ENCODE measurements around the gene PIK3AP1.

DNA sequence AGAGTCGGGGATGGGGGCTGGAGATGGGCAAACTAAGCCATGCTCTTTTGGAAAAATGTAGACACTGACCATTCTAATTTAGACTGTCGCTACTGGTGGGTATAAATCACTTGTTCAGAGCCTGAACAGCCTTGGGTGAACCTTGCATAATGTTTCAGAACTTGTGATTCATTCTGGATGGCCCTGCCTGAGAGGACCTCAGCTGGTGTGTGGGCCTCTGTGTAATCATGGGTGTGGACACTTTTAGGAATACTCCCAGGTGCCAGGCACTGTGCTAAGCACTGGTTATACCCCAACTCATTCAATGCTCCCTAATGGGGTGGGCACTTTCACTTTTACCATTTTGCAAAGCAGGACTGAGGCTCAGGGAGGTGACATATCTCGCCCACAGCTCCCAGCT is 106.7 kb downstream of the PIK3AP1 start:
- TF ChIP-seq, protein P1, sequence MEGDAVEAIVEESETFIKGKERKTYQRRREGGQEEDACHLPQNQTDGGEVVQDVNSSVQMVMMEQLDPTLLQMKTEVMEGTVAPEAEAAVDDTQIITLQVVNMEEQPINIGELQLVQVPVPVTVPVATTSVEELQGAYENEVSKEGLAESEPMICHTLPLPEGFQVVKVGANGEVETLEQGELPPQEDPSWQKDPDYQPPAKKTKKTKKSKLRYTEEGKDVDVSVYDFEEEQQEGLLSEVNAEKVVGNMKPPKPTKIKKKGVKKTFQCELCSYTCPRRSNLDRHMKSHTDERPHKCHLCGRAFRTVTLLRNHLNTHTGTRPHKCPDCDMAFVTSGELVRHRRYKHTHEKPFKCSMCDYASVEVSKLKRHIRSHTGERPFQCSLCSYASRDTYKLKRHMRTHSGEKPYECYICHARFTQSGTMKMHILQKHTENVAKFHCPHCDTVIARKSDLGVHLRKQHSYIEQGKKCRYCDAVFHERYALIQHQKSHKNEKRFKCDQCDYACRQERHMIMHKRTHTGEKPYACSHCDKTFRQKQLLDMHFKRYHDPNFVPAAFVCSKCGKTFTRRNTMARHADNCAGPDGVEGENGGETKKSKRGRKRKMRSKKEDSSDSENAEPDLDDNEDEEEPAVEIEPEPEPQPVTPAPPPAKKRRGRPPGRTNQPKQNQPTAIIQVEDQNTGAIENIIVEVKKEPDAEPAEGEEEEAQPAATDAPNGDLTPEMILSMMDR (IDR thresholded peaks at IDR 0.05) = no peak
- no peak for TF ChIP-seq POLR2A (IDR thresholded peaks at IDR 0.05)

All from right lobe of liver (tissue), 4 donors.